Activated naive CD4-positive, alpha-beta T cell treated with anti-CD3 and anti-CD28 coated beads, Interleukin-2, amount 50 U/mL, for 16 hours (primary cell): Measurements from ENCODE around the gene DNHD1.
"Not testable (repeated sequence)": the region's sequence is repeated elsewhere in the genome, so short reads cannot be mapped to it uniquely, and the experiment has no call there.

Source experiments
- DNase-seq: peaks from one replicate; pipeline ENCODE4 v3.0.0-alpha.2; 2020

Gene DNHD1

GRCh38 chr11:6480299-6480914, 16.7 kb upstream of the DNHD1 start:
- DNase-seq, result no peak

DNA sequence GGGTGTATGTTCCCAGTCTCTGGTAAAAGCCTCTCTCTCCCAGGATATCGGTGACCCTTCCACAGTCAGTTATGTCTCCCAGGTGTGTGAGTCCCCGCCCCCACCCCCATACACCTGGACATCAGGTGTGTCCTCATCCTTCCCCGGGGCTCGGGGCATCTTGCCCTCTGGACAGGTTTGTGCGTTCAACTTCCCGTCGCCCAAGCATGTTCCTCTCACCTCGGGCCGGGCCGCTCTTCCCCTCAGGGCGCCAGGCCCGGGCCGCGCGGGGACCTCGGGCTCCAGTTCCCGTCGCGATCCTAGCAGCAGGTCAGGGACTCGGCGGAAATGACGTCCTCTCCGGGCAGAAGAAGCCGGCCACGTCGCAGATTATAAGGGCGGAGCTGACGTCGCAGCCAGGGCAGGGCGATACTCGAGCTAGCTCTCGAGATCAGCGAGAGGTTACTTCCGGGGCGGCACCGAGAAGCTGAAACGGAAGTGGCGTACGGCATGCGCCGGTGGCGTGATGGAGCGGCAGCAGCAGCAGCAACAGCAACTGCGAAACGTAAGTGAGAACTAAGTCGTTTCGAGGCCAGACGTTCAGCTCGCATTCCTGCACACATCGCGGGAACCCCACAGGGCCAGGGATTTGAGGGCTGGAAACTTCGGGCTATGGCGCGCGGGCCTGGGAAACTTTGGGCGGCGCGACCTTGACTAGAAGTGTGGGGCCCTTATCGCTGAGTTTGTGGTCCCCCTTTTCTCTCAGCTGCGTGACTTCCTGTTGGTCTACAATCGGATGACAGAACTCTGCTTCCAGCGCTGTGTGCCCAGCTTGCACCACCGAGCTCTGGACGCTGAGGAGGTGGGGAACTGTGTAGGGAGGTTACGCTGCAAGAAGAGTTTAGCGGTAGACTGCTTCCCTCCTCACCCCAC, 15.8 kb upstream of the DNHD1 start, which contains the start of the genes ARFIP2 and TIMM10B:
ARFIP2 (minus strand) TSS at position 320 of the 912 bp plus-strand sequence. CDS start 910 bp downstream, outside the sequence.
TIMM10B (plus strand) TSS at position 490 of the 912 bp plus-strand sequence; CDS start at position 506, 16 bp downstream.
- DNase-seq, result peak; percentile 97

DNA sequence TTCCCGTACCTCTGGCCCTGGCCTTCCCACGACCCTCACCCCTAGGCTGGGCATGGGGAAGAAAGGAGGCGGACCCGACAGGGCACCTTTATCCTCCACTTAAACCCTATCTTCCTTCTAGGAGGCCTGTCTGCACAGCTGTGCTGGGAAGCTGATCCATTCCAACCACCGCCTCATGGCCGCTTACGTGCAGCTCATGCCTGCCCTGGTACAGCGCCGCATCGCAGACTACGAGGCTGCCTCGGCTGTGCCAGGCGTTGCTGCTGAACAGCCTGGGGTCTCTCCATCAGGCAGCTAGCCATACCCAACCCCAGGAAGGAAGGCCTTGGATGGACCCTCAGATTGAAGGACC, 15.2 kb upstream of the DNHD1 start:
- no peak for DNase-seq

GRCh38 chr11:6482441-6482840, 14.6 kb upstream of the DNHD1 start:
- no peak for DNase-seq

DNA sequence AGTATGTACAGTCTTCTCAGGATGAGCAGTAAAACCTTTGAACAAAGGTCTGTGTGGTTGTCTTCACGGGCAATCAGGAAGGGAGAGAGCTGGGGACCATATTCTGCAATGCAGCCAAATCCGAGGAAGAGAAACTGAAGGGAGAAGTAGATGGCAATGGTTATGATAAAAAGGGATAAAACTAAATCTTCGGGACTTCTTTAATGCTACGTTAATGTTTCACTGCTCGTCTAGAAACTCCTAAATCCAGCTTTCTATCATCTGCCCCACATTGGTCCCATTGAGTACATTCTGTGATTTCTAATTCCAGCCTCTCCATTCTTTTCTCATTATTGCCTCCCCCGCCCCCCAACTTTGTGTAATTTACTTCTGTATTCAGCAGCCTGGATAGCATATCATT, 14.1 kb upstream of the DNHD1 start:
- no peak for DNase-seq

GRCh38 chr11:6485661-6486060, 11.4 kb upstream of the DNHD1 start:
- no peak for DNase-seq

DNA sequence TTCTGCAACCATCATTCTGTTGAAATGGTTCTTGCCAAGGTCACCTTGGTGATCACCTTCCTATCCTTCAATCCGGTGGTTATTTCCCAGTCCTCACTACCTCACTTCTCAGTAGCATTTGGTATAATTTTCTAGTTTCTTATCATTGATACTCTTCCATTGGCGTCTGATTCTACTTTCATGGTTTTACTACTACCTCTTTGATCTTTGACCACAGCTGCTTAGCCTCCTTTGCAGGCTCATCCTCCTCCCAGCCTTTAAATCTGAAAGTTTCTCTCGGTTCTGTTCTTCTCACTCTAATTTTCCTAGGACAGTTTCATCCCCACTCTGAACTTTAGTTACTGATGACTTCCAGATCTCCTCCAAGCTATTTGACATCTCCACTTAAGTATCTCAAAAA, 10.8 kb upstream of the DNHD1 start:
- DNase-seq, result no peak

DNA sequence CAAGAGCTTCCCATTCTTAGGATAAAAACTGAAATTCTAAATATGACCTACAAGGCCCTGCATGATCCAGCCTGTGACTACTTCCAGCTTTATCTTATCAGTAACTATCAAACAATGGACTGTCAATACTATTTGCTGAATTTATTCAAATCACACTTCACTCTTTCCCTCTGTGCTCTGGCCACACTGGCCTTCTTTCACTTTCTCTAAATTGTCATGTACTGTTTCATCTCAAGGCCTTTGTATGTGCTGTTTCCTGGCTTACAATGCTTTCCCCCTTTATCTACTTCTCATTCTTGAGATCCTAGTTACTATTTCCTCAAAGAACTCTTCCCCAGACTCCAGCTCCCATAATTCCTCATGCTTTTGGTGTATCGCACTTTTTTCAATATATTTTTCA, 10.1 kb upstream of the DNHD1 start:
- no peak for DNase-seq

- no peak for DNase-seq
These were observed 8.7 kb upstream of the DNHD1 start for GRCh38 chr11:6488342-6488741.

DNA sequence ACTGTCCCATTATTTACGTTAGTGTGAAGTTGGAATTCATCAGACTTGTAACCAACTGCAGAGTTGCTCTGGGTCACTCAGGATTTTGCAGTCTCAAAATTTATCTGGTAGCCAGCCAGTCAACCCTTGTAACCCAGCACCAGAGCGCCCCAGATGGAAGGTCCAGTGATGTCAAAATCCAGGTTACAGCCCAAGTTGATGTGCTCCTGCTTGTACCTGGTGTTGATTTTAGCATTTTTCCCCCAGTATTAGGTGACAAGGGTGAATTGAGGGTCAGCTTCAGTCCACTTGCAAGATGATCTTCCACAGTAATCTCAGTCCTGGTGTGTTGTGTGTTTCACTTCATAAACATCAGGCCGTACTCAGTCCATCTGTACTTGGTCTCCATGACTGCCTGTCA, 8.3 kb upstream of the DNHD1 start:
- DNase-seq, result no peak

- no peak for DNase-seq
These were observed 7.8 kb upstream of the DNHD1 start for GRCh38 chr11:6489306-6489705.

DNA sequence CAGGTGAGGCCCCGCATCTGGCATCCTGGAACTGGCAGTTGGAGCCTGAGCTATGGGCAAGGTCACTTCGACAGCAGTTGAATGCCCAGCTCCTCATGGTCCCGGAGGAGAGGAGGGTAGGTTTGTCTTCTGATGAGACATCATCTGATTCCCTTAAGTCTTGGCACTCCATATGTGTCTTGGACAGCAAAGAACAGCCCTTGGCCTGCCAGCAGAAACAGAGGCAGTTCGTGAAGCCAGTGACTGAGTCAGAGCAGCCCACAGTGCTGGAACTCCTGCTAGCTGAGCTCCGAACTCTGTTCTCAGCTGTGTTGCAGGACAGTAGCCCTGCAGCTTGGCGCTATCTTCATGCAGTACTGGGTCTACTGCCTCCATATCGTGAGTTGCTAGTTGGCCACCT, 1.0 kb downstream of the DNHD1 start:
- DNase-seq, result no peak

GRCh38 chr11:6498544-6498943, 1.5 kb downstream of the DNHD1 start:
- DNase-seq, result no peak

DNA sequence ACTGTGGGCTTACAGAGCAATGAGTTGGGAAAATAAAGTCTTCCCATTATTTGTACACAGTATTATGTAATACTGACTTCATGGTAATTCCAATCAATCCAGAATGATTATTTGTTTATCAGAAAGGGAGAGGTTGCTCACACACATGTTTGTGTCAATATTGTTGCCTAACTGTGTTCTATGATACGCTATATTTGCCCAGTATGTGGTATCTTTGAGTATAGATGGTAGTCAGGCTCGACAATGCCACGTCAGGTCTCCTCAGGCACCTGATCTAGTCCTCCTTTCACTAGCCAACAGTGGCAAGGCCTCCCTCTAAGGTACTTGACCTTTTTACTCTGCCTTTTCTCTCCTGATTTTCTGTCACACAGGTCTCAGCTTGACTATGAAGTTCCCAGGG, 5.3 kb downstream of the DNHD1 start:
- no peak for DNase-seq

- no peak for DNase-seq
These were observed 7.1 kb downstream of the DNHD1 start for GRCh38 chr11:6504166-6504565.

GRCh38 chr11:6505577-6506240, 8.6 kb downstream of the DNHD1 start:
- DNase-seq, result no peak

DNA sequence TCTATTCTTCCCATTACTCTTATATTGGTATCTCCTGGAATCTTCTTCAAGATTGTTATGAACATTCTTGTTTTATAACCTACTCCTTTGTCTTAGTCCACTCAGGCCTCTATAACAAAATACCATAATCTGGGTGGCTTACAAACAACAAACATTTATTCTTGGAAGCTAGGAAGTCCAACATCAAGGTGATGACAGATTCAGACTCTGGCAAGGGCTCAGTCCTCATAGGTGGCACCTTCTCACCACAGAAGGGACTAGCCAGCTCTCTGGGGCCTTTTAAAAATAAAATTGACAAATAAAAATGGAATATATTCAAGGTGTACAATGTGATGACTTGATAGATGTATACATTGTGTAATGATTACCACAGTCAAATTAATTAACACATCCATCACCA, 19.8 kb downstream of the DNHD1 start:
- DNase-seq, result no peak

- DNase-seq, result no peak
These were observed 23.2 kb downstream of the DNHD1 start for GRCh38 chr11:6520265-6520664.

DNA sequence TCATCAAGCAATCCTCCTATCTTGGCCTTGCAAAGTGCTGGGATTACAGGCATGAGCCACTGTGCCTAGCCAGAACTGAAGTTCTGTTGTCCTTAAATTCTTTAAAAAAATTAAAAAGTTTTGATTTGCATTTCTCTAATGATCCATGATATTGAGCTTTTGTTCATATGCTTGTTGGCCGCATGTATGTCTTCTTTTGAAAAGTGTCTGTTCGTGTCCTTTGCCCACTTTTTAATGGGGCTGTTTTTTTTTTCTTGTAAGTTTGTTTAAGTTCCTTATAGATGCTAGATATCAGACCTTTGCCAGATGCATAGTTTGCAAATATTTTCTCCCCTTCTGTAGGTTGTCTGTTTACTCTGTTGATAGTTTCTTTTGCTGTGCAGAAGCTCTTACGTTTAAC, 24.9 kb downstream of the DNHD1 start:
- not testable (repeated sequence) for DNase-seq

DNA sequence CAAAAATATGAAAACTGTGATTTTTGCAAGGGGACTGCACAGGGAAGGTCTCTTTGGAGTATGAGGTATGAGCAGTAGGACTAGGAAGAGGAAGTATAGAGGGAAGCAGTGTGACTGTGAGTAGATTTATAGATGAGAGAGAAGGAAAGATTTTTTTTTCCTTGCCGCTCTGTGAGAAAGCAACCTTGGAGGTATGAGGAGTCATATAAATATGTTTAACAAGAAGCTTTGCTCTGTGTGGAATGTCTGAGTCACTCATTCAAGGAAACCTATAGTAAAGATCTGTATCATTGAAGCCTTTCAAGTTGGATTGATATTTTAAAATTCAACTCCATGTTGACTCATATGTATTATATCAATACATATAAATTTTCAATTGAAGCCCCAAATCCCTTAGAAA, 26.2 kb downstream of the DNHD1 start:
- no peak for DNase-seq

DNA sequence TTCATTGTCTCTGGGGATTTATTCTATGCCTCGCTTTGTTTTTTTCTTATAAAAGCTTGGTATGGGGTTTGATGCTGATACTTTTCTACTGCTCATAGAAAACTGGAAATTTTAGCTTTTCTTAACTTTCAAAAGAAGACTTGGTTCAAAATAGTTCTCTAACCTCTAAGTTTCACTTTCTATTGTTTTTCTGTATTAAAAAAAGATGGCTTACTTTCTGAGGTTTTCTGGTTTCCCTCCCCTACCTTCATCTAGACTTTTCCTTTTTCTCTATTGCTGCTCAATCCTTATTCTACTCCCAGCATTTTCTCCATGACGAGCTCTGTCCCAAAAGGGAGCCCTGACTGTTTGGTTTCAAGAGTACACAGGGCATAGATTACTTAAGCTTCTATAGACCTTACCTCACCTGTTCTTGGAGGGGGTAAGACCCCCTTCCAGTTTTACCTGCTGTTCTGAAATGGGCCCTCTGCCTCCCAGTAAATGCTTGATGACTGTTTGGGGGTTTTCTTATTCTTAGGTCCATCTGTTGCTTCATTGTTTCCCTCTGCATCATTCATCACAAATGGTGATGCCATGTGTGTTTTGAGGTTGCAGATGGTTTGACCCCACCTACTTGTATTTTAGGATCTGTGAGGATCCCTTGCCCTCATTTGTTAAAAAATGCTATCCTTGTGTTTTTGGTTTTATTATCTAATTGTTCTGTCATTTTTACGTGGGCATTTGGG, 29.5 kb downstream of the DNHD1 start:
- no peak for DNase-seq

- no peak for DNase-seq
These were observed 32.2 kb downstream of the DNHD1 start for GRCh38 chr11:6529266-6529665.

GRCh38 chr11:6530848-6531247, 33.8 kb downstream of the DNHD1 start:
- DNase-seq, result no peak
